ENCODE results near the gene FAM72A.
"Not testable (repeated sequence)": the region's sequence is repeated elsewhere in the genome, so short reads cannot be mapped to it uniquely, and the experiment has no call there.

The FAM72A gene

GRCh38 chr1:206231989-206232388 lies 29.4 kb upstream of the FAM72A start:
- H3K4me3 ChIP-seq (ENCODE audit: low read depth, low read length); H3K9me3 ChIP-seq (ENCODE audit: control insufficient read depth, insufficient read depth, low read depth, low read length); H3K36me3 ChIP-seq (ENCODE audit: control insufficient read depth in 2 of 2, insufficient read depth in 1 of 2, low read length in 2 of 2); H3K4me1 ChIP-seq (ENCODE audit: control insufficient read depth, insufficient read depth, low read length); H3K27ac ChIP-seq (ENCODE audit: extremely low read depth, low read depth, low read length); POLR2A ChIA-PET; CTCF ChIA-PET: not testable (repeated sequence)

GRCh38 chr1:206229286-206229685 lies 26.6 kb upstream of the FAM72A start:
- H3K27ac ChIP-seq (ENCODE audit: extremely low read depth, low read depth, low read length); H3K4me1 ChIP-seq (ENCODE audit: control insufficient read depth, insufficient read depth, low read length); POLR2A ChIA-PET; H3K4me3 ChIP-seq (ENCODE audit: low read depth, low read length); H3K9me3 ChIP-seq (ENCODE audit: control insufficient read depth, insufficient read depth, low read depth, low read length); H3K36me3 ChIP-seq (ENCODE audit: control insufficient read depth in 2 of 2, insufficient read depth in 1 of 2, low read length in 2 of 2); CTCF ChIA-PET: not testable (repeated sequence)

- CTCF ChIA-PET; H3K4me1 ChIP-seq (ENCODE audit: control insufficient read depth, insufficient read depth, low read length); H3K4me3 ChIP-seq (ENCODE audit: low read depth, low read length); H3K9me3 ChIP-seq (ENCODE audit: control insufficient read depth, insufficient read depth, low read depth, low read length); H3K27ac ChIP-seq (ENCODE audit: extremely low read depth, low read depth, low read length); H3K36me3 ChIP-seq (ENCODE audit: control insufficient read depth in 2 of 2, insufficient read depth in 1 of 2, low read length in 2 of 2); POLR2A ChIA-PET: not testable (repeated sequence)
Measured at GRCh38 chr1:206226886-206227285, 24.2 kb upstream of the FAM72A start.

- POLR2A ChIA-PET; CTCF ChIA-PET; H3K27ac ChIP-seq (ENCODE audit: extremely low read depth, low read depth, low read length); H3K36me3 ChIP-seq (ENCODE audit: control insufficient read depth in 2 of 2, insufficient read depth in 1 of 2, low read length in 2 of 2); H3K9me3 ChIP-seq (ENCODE audit: control insufficient read depth, insufficient read depth, low read depth, low read length); H3K4me1 ChIP-seq (ENCODE audit: control insufficient read depth, insufficient read depth, low read length); H3K4me3 ChIP-seq (ENCODE audit: low read depth, low read length): not testable (repeated sequence)
Measured at GRCh38 chr1:206225386-206225785, 22.7 kb upstream of the FAM72A start.

- TF ChIP-seq ZNF629 (tag by site-specific recombination; IDR thresholded peaks at IDR 0.05) = peak; percentile 35; the same call in 1 of the 2 replicates
- H3K4me3 ChIP-seq (ENCODE audit: low read depth, low read length); CTCF ChIA-PET; POLR2A ChIA-PET; H3K27ac ChIP-seq (ENCODE audit: extremely low read depth, low read depth, low read length); H3K4me1 ChIP-seq (ENCODE audit: control insufficient read depth, insufficient read depth, low read length); H3K36me3 ChIP-seq (ENCODE audit: control insufficient read depth in 2 of 2, insufficient read depth in 1 of 2, low read length in 2 of 2); H3K9me3 ChIP-seq (ENCODE audit: control insufficient read depth, insufficient read depth, low read depth, low read length): not testable (repeated sequence)
Measured at GRCh38 chr1:206224190-206224776, 21.6 kb upstream of the FAM72A start.

GRCh38 chr1:206221585-206221984 lies 18.9 kb upstream of the FAM72A start:
- H3K9me3 ChIP-seq (ENCODE audit: control insufficient read depth, insufficient read depth, low read depth, low read length); POLR2A ChIA-PET; H3K4me1 ChIP-seq (ENCODE audit: control insufficient read depth, insufficient read depth, low read length); H3K4me3 ChIP-seq (ENCODE audit: low read depth, low read length); H3K36me3 ChIP-seq (ENCODE audit: control insufficient read depth in 2 of 2, insufficient read depth in 1 of 2, low read length in 2 of 2); CTCF ChIA-PET; H3K27ac ChIP-seq (ENCODE audit: extremely low read depth, low read depth, low read length): not testable (repeated sequence)

- H3K36me3 ChIP-seq (ENCODE audit: control insufficient read depth in 2 of 2, insufficient read depth in 1 of 2, low read length in 2 of 2); H3K27ac ChIP-seq (ENCODE audit: extremely low read depth, low read depth, low read length); POLR2A ChIA-PET; H3K9me3 ChIP-seq (ENCODE audit: control insufficient read depth, insufficient read depth, low read depth, low read length); H3K4me3 ChIP-seq (ENCODE audit: low read depth, low read length); H3K4me1 ChIP-seq (ENCODE audit: control insufficient read depth, insufficient read depth, low read length); CTCF ChIA-PET: not testable (repeated sequence)
Measured at GRCh38 chr1:206220332-206221000, 17.8 kb upstream of the FAM72A start.

GRCh38 chr1:206219514-206220331 lies 17.1 kb upstream of the FAM72A start:
- POLR2A ChIA-PET = not testable (repeated sequence)

GRCh38 chr1:206218765-206219164 lies 16.1 kb upstream of the FAM72A start:
- CTCF ChIA-PET; H3K4me3 ChIP-seq (ENCODE audit: low read depth, low read length); H3K36me3 ChIP-seq (ENCODE audit: control insufficient read depth in 2 of 2, insufficient read depth in 1 of 2, low read length in 2 of 2); H3K27ac ChIP-seq (ENCODE audit: extremely low read depth, low read depth, low read length); POLR2A ChIA-PET; H3K4me1 ChIP-seq (ENCODE audit: control insufficient read depth, insufficient read depth, low read length); H3K9me3 ChIP-seq (ENCODE audit: control insufficient read depth, insufficient read depth, low read depth, low read length): not testable (repeated sequence)

More at GRCh38 chr1:206219514-206220331, 17.1 kb upstream of the FAM72A start:
- H3K27ac ChIP-seq (ENCODE audit: extremely low read depth, low read depth, low read length); H3K4me1 ChIP-seq (ENCODE audit: control insufficient read depth, insufficient read depth, low read length); CTCF ChIA-PET; H3K9me3 ChIP-seq (ENCODE audit: control insufficient read depth, insufficient read depth, low read depth, low read length); H3K36me3 ChIP-seq (ENCODE audit: control insufficient read depth in 2 of 2, insufficient read depth in 1 of 2, low read length in 2 of 2); H3K4me3 ChIP-seq (ENCODE audit: low read depth, low read length): not testable (repeated sequence)

GRCh38 chr1:206218285-206218684 lies 15.6 kb upstream of the FAM72A start:
- H3K27ac ChIP-seq (ENCODE audit: extremely low read depth, low read depth, low read length); H3K36me3 ChIP-seq (ENCODE audit: control insufficient read depth in 2 of 2, insufficient read depth in 1 of 2, low read length in 2 of 2); POLR2A ChIA-PET; H3K4me3 ChIP-seq (ENCODE audit: low read depth, low read length); H3K9me3 ChIP-seq (ENCODE audit: control insufficient read depth, insufficient read depth, low read depth, low read length); CTCF ChIA-PET; H3K4me1 ChIP-seq (ENCODE audit: control insufficient read depth, insufficient read depth, low read length): not testable (repeated sequence)

All from HEK293 (cell line).